ENCODE measurements around the gene BPIFB1. TPM values are rescaled to one million over a fixed set of nuclear protein-coding genes. Genes with fewer than 3 reads are reported as not detected.

The BPIFB1 gene
- total and polyA plus RNA-seq, 11 donors: 0.04 TPM; not detected in 10

GRCh38 chr20:33251496-33251895, 31.5 kb upstream of the BPIFB1 start:
- Histone ChIP-seq H3K4me3 (no peak overlapping the region), H3K36me3 (no peaks in the 10 kb centered on the region), H3K27ac (no peak overlapping the region), H3K9me3 (peaks cover 0 to 7% (median 0%) of the 10 kb centered on the region in 12 donors), H3K4me1 (no peaks in the 10 kb centered on the region), H3K27me3 (peaks cover 0 to 6% (median 0%) of the 10 kb centered on the region in 9 donors)
- 54 to 68% (median 63%) methylated on average over 3 of the region's 3 CpGs for WGBS, 4 donors
- ATAC-seq (no peak), DNase-seq (no peak)
- intact Hi-C loops (cut with DNase I): no loop called here
- TF ChIP-seq CTCF (IDR thresholded peaks at IDR 0.05) (no peak), POLR2A (IDR thresholded peaks at IDR 0.05) (no peak)

GRCh38 chr20:33252460-33252859, 30.6 kb upstream of the BPIFB1 start:
- 69 to 77% (median 73%) methylated on average over 3 of the region's 3 CpGs for WGBS, 4 donors
- TF ChIP-seq CTCF (IDR thresholded peaks at IDR 0.05) (no peak), POLR2A (IDR thresholded peaks at IDR 0.05) (no peak)
- Histone ChIP-seq H3K36me3 (no peaks in the 10 kb centered on the region), H3K27ac (no peak overlapping the region), H3K9me3 (peaks cover 0 to 7% (median 0%) of the 10 kb centered on the region in 12 donors), H3K27me3 (peaks cover 0 to 6% (median 0%) of the 10 kb centered on the region in 9 donors), H3K4me1 (no peaks in the 10 kb centered on the region), H3K4me3 (no peak overlapping the region)
- ATAC-seq: no peak
- no peak for DNase-seq
- intact Hi-C loops (cut with DNase I): no loop called here

- H3K9me3 ChIP-seq: peaks cover 0 to 7% (median 0%) of the 10 kb centered on the region in 12 donors
- H3K4me3 ChIP-seq: no peak overlapping the region
- intact Hi-C loops (cut with DNase I): no loop called here
- TF ChIP-seq CTCF (IDR thresholded peaks at IDR 0.05) (no peak), POLR2A (IDR thresholded peaks at IDR 0.05) (no peak)
- H3K36me3 ChIP-seq: no peaks in the 10 kb centered on the region
- ATAC-seq (no peak), DNase-seq (no peak)
- no peaks in the 10 kb centered on the region for H3K4me1 ChIP-seq
- WGBS, 4 donors: 61 to 68% (median 63%) methylated on average over 2 of the region's 2 CpGs
- H3K27ac ChIP-seq: no peak overlapping the region
- H3K27me3 ChIP-seq: peaks cover 0 to 12% (median 0%) of the 10 kb centered on the region in 9 donors
These were observed 28.0 kb upstream of the BPIFB1 start for GRCh38 chr20:33255005-33255404.

- Histone ChIP-seq H3K27me3 (peaks cover 0 to 14% (median 0%) of the 10 kb centered on the region in 9 donors), H3K4me1 (peaks cover 0 to 7% (median 0%) of the 10 kb centered on the region in 12 donors), H3K36me3 (no peaks in the 10 kb centered on the region), H3K4me3 (no peak overlapping the region), H3K27ac (no peak overlapping the region), H3K9me3 (peaks cover 0 to 12% (median 0%) of the 10 kb centered on the region in 12 donors)
- ATAC-seq (no peak), DNase-seq (no peak)
- 57 to 69% (median 63%) methylated on average over 5 of the region's 5 CpGs for WGBS, 4 donors
- TF ChIP-seq CTCF (IDR thresholded peaks at IDR 0.05) (no peak), POLR2A (IDR thresholded peaks at IDR 0.05) (no peak)
- intact Hi-C loops (cut with DNase I): no loop called here
These were observed 25.8 kb upstream of the BPIFB1 start for GRCh38 chr20:33257237-33257636.

Data from heart left ventricle (tissue), 16 donors.